ENCODE results near the gene NKX2-1.
A peak's percentile ranks its signal among the peaks of the same experiment; 100 is the strongest.
"Not testable (repeated sequence)": the region's sequence is repeated elsewhere in the genome, so short reads cannot be mapped to it uniquely, and the experiment has no call there.

NKX2-1 gene

GRCh38 chr14:36519431-36520321 is at the start of gene NKX2-1:
TSS of gene NKX2-1 (minus strand) at chr14:36520232. CDS start at chr14:36520129, 103 bp downstream.
- no peak for DNase-seq (ENCODE audit: low spot score)

DNA sequence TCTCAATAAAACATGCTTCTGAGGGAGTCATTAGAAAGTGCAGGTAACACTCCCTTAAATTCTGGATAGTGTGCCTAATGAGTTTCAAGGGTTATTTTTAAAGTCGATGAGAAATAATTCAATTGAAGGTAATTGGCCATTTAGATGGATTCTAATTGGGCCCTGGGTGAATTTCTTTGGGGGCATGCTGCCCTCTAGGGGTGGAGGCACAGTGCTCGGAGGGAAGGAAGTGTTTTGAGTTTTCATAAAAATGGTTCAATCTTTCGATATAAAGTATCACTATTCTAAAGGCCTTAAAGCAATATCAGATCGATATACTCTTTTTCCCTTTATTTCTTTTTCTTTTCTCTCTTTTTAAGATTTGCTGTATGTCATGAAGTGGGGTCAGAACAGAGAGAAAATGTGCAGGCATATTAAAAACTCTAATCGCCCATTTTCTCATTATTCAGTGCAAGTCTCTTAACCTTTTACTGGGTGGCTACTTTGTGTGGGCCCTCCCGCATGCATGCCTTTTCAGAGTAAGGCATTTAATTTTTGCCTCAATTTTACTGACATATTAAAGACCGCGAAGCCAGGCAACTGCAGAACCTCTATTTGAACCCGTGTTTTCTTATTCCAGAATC is 36.9 kb upstream of the NKX2-1 start:
- peak; percentile 28 for DNase-seq (ENCODE audit: low spot score)

- DNase-seq (ENCODE audit: low spot score): no peak
Observed at GRCh38 chr14:36555998-36556743, 36.1 kb upstream of the NKX2-1 start.

DNA sequence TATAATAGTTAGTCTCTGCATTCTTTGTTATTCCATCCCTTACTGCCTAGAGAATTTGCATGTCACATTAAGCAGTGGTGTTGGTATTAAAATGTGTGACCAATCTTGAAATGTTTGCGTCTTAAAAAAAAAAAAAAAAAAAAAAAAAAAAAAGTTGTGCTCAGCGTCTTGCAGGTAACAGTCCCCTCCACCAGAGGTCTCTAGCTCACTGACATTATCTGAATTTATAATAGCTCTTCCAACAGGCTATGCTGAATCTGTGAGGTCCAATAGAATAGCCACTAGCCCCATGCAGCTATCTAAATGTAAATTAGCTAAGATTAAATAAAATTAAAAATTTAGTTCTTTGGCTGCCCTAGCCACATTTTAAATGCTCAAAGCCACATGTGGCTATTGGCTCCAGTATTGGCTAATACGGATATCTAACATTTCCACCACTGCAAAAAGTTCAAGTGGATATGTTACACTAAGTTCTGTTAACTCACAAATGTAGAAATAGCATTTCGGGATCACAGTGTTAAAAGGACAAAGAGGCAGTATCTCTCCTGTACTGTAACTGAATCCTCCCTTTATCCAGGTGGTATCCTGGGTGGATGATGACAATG is 33.7 kb upstream of the NKX2-1 start:
- peak; percentile 81 for DNase-seq (ENCODE audit: low spot score)

DNA sequence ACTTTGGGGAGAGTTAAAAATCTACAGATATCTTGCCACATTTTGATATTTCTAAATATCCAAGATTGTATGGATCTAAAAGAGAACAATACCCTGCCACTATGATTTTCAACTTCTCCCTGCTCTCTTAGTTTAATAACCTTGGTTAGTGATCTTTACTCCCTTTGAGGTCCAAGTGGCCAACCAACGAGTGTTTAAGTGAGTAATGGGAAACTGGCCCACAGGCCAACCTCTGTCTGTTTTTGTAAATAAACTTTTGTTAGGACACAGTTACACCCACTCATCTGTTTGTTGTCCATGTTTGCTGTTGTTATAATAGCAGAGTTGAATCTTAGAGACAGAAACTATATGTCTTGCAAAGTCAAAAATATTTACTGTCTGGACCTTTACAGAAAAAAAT is 30.9 kb upstream of the NKX2-1 start:
- no peak for DNase-seq (ENCODE audit: low spot score)

- not testable (repeated sequence) for DNase-seq (ENCODE audit: low spot score)
Observed at GRCh38 chr14:36544280-36544679, 24.2 kb upstream of the NKX2-1 start.

- no peak for DNase-seq (ENCODE audit: low spot score)
Observed at GRCh38 chr14:36538051-36538450, 18.0 kb upstream of the NKX2-1 start.

GRCh38 chr14:36529062-36529461 is 9.0 kb upstream of the NKX2-1 start:
- DNase-seq (ENCODE audit: low spot score): no peak

DNA sequence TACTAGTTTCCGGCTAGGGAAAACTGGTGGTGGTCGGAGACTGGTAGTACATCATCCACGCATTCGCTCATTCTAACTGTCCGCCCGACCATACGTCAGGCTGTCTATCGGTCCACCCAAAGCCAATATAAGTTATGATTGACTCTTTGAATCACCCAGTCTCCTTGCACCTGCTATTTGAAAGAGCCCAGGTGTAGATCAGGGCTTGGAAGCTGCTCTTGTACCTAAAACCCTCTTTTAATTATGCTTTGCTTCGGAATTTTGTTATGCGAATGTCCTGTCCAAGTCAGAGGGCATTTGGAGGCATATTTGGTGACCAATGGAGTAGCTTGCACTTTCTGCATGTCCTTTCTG is 5.7 kb upstream of the NKX2-1 start:
- DNase-seq (ENCODE audit: low spot score): no peak

GRCh38 chr14:36524874-36525745 is 5.1 kb upstream of the NKX2-1 start:
- DNase-seq (ENCODE audit: low spot score): no peak

DNA sequence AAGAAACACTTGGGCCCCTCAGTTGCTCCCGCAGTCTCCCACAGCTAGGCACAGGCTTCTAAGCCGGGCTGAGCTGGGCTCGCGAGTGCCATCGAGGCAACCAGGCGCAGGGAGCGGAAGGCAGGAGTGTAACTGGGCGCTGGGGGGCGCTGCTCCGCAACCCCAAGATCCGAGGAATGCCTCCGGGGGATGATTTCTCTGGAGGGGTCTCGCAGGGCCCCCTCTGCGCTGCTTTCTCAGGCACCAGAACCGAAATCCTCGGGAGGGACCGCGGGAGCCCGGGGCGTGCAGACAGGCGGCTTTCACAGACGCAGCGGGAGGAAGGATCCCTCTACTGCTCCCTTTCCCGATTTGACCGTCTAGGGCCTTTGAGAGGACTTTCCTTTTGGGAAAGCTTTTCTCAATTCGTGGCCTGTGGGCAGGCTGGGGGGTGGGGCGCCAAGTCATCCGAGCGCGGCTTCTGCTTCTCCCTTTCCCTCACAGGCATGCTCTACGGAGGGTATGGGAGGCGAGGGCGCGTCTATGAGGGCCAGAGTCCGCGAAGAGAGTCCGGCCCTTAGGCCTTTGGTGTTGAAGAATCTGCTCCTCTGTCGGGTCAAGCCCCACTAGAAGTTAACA is 4.3 kb upstream of the NKX2-1 start:
- DNase-seq (ENCODE audit: low spot score): no peak

- DNase-seq (ENCODE audit: low spot score): no peak
Observed at GRCh38 chr14:36522972-36523715, 3.1 kb upstream of the NKX2-1 start.

- DNase-seq (ENCODE audit: low spot score): no peak
Observed at GRCh38 chr14:36522347-36522971, 2.4 kb upstream of the NKX2-1 start.

GRCh38 chr14:36521598-36522345 is 1.7 kb upstream of the NKX2-1 start:
- DNase-seq (ENCODE audit: low spot score): no peak

DNA sequence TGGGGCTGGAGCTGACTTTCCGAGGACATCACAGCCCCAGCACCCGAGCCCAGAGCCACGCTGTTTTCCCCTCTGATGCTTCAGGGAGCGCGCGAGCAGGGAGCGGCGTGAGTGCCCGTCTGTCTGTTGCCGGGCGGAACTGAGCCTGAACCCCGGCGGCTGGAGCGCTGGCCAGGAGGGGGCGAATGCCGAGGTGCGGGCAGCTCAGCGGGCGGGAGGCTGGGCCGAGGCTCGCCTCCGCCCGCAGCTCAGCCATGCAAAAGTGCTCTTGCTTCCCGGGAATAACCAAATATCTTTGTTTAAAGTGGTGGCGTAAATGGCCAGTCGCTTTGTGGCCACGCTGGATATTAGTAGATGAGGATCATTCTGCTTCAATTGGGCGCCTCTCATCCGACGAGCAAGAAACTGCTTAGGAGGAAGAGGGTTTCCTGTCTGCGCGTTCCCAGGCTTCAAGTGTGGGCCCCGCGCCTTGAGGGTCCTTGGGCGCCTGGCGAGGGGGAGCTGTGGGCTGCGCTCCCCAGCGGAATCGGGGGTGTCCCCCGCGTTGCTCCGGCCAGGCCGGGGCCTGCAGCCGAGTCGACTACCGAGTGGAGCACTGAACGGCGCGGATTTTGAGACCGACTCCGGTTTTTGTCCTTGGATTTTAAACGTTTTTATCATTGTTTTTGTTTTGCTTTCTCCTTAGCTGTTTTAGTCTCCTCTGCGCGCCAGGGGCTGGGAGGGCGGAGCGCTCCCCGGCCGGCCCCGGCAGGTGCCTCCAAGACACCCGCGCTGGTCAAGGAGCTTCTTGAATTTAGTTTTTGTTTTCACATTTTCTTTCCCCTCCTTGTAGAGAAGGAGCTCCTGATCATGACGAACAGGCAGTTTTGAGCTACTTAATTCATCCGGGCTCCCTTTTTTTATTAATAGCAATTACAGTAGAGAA is 831 bp upstream of the NKX2-1 start:
- no peak for DNase-seq (ENCODE audit: low spot score)

- DNase-seq (ENCODE audit: low spot score): no peak
Observed at GRCh38 chr14:36518586-36519430, 1.2 kb downstream of the NKX2-1 start.

- DNase-seq (ENCODE audit: low spot score): no peak
Observed at GRCh38 chr14:36518031-36518585, 1.9 kb downstream of the NKX2-1 start.
